22Rv1 (cell line): ENCODE results near the gene PIGH.

ENCODE experiments used
- ZFX ChIP-seq: fragments of 450-650 bp; IDR thresholded peaks from 2 replicates; pipeline ENCODE4 v1.6.1; 2017; ENCODE audit warnings: antibody characterized with exemption, borderline replicate concordance
- TF ChIP-seq, protein P1 (sequence below): fragments of 450-650 bp; IDR thresholded peaks from 2 replicates; pipeline ENCODE4 v1.5.1; 2017; ENCODE audit warnings: mild to moderate bottlenecking

DNA sequence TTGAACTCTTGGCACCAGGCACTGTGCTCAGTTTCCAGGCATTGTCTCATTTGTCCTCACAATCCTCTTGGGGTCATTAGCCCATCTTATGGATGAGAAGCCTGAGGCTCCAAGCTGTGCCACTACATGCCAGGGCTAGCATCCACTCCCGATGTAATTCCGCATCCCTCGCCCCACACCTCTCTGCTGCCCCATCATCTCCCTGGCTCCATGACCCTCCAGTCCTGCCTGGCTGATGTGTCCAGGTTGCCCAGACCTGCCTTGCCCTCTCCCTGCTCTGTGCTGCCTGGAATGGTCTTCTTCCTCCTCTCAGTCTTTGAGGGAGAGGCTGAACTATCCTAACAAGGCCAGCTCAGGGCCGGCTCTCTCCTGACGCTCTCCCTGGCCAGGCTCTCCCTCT, 27.5 kb downstream of the PIGH start:
- TF ChIP-seq, protein P1, sequence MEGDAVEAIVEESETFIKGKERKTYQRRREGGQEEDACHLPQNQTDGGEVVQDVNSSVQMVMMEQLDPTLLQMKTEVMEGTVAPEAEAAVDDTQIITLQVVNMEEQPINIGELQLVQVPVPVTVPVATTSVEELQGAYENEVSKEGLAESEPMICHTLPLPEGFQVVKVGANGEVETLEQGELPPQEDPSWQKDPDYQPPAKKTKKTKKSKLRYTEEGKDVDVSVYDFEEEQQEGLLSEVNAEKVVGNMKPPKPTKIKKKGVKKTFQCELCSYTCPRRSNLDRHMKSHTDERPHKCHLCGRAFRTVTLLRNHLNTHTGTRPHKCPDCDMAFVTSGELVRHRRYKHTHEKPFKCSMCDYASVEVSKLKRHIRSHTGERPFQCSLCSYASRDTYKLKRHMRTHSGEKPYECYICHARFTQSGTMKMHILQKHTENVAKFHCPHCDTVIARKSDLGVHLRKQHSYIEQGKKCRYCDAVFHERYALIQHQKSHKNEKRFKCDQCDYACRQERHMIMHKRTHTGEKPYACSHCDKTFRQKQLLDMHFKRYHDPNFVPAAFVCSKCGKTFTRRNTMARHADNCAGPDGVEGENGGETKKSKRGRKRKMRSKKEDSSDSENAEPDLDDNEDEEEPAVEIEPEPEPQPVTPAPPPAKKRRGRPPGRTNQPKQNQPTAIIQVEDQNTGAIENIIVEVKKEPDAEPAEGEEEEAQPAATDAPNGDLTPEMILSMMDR, result no peak
- TF ChIP-seq ZFX, result no peak
